ENCODE measurements around the gene PDE7B. TPM values are rescaled to one million over a fixed set of nuclear protein-coding genes. Genes with fewer than 3 reads are reported as not detected.

PDE7B gene
- total and polyA plus RNA-seq, 2 of the 4 experiments (the other 2 are of a cell fraction) = 7.8 to 12.4 TPM

DNA sequence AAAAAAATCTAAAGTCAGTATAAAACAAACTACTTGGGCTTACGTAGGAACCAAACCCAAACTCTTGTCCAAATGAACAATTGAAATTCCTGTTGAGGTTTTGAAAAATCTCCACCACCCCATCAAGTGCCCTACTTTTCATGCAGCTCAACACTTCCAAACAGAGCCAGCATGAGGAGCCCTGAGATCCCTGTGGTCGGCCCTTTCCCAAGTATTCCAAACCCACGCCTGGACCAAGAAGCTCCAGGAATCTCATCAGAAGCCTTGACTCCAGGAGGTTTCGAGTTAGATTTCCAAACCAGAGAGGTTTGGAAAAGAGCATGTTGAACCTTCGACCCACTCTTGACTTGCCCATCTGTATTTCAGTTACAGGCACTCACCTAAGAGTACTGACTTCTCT is 219.3 kb downstream of the PDE7B start:
- H2BK120ac ChIP-seq (ENCODE audit: low read depth, low read length) = peak overlapping the region; percentile 52; the same call in 1 of the 2 replicates
- ATAC-seq (ENCODE audit: low read depth) (no peak), DNase-seq (no peak)
- H4K20me1 ChIP-seq (ENCODE audit: insufficient read depth, low read length) = no peaks in the 10 kb centered on the region
- no peak overlapping the region for H3K23ac ChIP-seq (ENCODE audit: low read depth, low read length)
- peaks cover 33 to 64% of the 10 kb centered on the region in 2 experiments for H3K79me1 ChIP-seq (ENCODE audit: low read depth in 1 of 2, low read length in 2 of 2)
- dilution Hi-C loops (cut with HindIII; ENCODE audit: low sequenced_read_pairs, unreplicated experiment) (no loop called here), intact Hi-C loops (cut with micrococcal nuclease) (no loop called here), in situ Hi-C loops (cut with MboI; ENCODE audit: low sequenced_read_pairs) (no loop called here)
- no peak overlapping the region for H2AFZ ChIP-seq (replicated peaks; ENCODE audit: low read length, poor library complexity)
- H2BK5ac ChIP-seq (ENCODE audit: low read depth, low read length, poor library complexity, severe bottlenecking) = peak overlapping the region; percentile 50
- ChIA-PET CTCF (no interaction called here), POLR2A (ENCODE audit: unreplicated experiment) (no interaction called here)
- no peak overlapping the region for H2AK9ac ChIP-seq (replicated peaks; ENCODE audit: low read depth, low read length, poor library complexity)
- peak overlapping the region; percentile 60; the same call in 1 of the 2 replicates for H4K5ac ChIP-seq (ENCODE audit: low read depth, low read length)
- no peaks in the 10 kb centered on the region for H3K27me3 ChIP-seq (ENCODE audit: control insufficient read depth, insufficient read depth, low read length)
- H2BK20ac ChIP-seq (ENCODE audit: low read depth, low read length) = peak overlapping the region; percentile 46
- H3K4me1 ChIP-seq (ENCODE audit: control insufficient read depth, insufficient read depth, low read length) = peaks cover 17% of the 10 kb centered on the region
- peaks cover 19% of the 10 kb centered on the region for H3K36me3 ChIP-seq (ENCODE audit: control insufficient read depth, insufficient read depth, low read length)
- 0 out of 3 replicates have a peak overlapping the region, but pooled peaks have one; percentile 30 for H2BK15ac ChIP-seq (ENCODE audit: low read depth, low read length)
- BruUV-seq (replicated peaks) = no TSS peak
- peak overlapping the region; percentile 16 to 55; a peak in 1 of 4 replicates for H4K8ac ChIP-seq (ENCODE audit: low read depth in 2 of 2, low read length in 2 of 2)
- no peak overlapping the region for H3K56ac ChIP-seq (ENCODE audit: extremely low read depth, insufficient read depth, low read length)
- no peak overlapping the region for H4K91ac ChIP-seq (ENCODE audit: insufficient read depth, low read depth, low read length)
- 0 out of 2 replicates have a peak overlapping the region, but pooled peaks have one; percentile 1 for H3K14ac ChIP-seq (replicated peaks; ENCODE audit: low read depth, low read length)
- H3K4me3 ChIP-seq (ENCODE audit: insufficient read depth, low read depth, low read length) = no peak overlapping the region
- WGBS, 2 experiments (ENCODE audit: extremely low coverage in 2 of 2, insufficient read length in 1 of 2) = 93% methylated on average over 2 of the region's 5 CpGs; no CpG with 5 or more reads in 1 of the 2 experiments
- H3K27ac ChIP-seq (ENCODE audit: insufficient read depth, low read length) = no peak overlapping the region
- no peak for TF ChIP-seq NFE2L2 (IDR thresholded peaks at IDR 0.05; ENCODE audit: low read depth, low read length)
- TF ChIP-seq CEBPB (IDR thresholded peaks at IDR 0.05; ENCODE audit: low read depth, low read length) = no peak
- no peak for TF ChIP-seq SMC3 (IDR thresholded peaks at IDR 0.05; ENCODE audit: low read depth, low read length)
- TF ChIP-seq MAZ (IDR thresholded peaks at IDR 0.05; ENCODE audit: borderline replicate concordance, low read depth, low read length) = no peak
- no peak for TF ChIP-seq RFX5 (IDR thresholded peaks at IDR 0.05; ENCODE audit: low read depth, low read length)
- no peak for TF ChIP-seq RAD21 (IDR thresholded peaks at IDR 0.05; ENCODE audit: low read length)
- no peak for TF ChIP-seq MXI1 (IDR thresholded peaks at IDR 0.05; ENCODE audit: borderline replicate concordance, low read depth, low read length)
- TF ChIP-seq POLR2A (IDR thresholded peaks at IDR 0.05; ENCODE audit: low read depth, low read length) = no peak
- TF ChIP-seq CHD1 (IDR thresholded peaks at IDR 0.05; ENCODE audit: low read depth, low read length) = no peak
- no peak for TF ChIP-seq MAFK (IDR thresholded peaks at IDR 0.05; ENCODE audit: low read depth, low read length)
- TF ChIP-seq FOS (IDR thresholded peaks at IDR 0.05; ENCODE audit: low read depth, low read length) = no peak
- TF ChIP-seq, protein P1, sequence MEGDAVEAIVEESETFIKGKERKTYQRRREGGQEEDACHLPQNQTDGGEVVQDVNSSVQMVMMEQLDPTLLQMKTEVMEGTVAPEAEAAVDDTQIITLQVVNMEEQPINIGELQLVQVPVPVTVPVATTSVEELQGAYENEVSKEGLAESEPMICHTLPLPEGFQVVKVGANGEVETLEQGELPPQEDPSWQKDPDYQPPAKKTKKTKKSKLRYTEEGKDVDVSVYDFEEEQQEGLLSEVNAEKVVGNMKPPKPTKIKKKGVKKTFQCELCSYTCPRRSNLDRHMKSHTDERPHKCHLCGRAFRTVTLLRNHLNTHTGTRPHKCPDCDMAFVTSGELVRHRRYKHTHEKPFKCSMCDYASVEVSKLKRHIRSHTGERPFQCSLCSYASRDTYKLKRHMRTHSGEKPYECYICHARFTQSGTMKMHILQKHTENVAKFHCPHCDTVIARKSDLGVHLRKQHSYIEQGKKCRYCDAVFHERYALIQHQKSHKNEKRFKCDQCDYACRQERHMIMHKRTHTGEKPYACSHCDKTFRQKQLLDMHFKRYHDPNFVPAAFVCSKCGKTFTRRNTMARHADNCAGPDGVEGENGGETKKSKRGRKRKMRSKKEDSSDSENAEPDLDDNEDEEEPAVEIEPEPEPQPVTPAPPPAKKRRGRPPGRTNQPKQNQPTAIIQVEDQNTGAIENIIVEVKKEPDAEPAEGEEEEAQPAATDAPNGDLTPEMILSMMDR (conservative IDR thresholded peaks at IDR 0.05; ENCODE audit: low read depth, low read length) = no peak
- TF ChIP-seq, protein P2, sequence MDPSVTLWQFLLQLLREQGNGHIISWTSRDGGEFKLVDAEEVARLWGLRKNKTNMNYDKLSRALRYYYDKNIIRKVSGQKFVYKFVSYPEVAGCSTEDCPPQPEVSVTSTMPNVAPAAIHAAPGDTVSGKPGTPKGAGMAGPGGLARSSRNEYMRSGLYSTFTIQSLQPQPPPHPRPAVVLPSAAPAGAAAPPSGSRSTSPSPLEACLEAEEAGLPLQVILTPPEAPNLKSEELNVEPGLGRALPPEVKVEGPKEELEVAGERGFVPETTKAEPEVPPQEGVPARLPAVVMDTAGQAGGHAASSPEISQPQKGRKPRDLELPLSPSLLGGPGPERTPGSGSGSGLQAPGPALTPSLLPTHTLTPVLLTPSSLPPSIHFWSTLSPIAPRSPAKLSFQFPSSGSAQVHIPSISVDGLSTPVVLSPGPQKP (IDR thresholded peaks at IDR 0.05; ENCODE audit: borderline replicate concordance, low read depth, low read length) = no peak
- H3K9me1 ChIP-seq (ENCODE audit: insufficient read depth, low read length) = peaks cover 13% of the 10 kb centered on the region
- peak overlapping the region; percentile 33; the same call in 1 of the 2 replicates for H3K4ac ChIP-seq (ENCODE audit: low read depth, low read length)
- H3K9me3 ChIP-seq (ENCODE audit: control insufficient read depth, insufficient read depth, low read length) = no peaks in the 10 kb centered on the region
- no peak overlapping the region for H3K9ac ChIP-seq (ENCODE audit: low read depth, low read length)
- peak overlapping the region; percentile 34; the same call in 1 of the 2 replicates for H3K18ac ChIP-seq (ENCODE audit: low read depth, low read length)
- H2AK5ac ChIP-seq (ENCODE audit: low read depth, low read length) = peak overlapping the region; percentile 44; the same call in 1 of the 2 replicates
- H3K4me2 ChIP-seq (ENCODE audit: low read depth, low read length) = no peak overlapping the region
